Central memory CD8-positive, alpha-beta T cell (primary cell): Measurements from ENCODE around the gene PLP2.

Experiments
- ATAC-seq: fragments of 150-1000 bp; cut with Tn5 transposase; replicated peaks from 2 replicates; pipeline ENCODE4 v1.10.0; 2022; ENCODE audit warnings: mild to moderate bottlenecking, moderate FRiP score, moderate number of reproducible peaks; ENCODE audit not compliant: poor library complexity, severe bottlenecking; ENCODE audit errors: extremely low read depth
- DNase-seq, 2 donors: peaks; one replicate each; pipeline ENCODE4 v3.0.0; 2021; ENCODE audit warnings: low spot score in 2 of 2
- H3K27ac Mint-ChIP-seq: one replicate; pipeline ENCODE4 v1.8.0; 2022; ENCODE audit warnings: low read depth, mild to moderate bottlenecking, moderate library complexity, mixed read lengths
- H3K27me3 Mint-ChIP-seq: one replicate; pipeline ENCODE4 v1.8.0; 2022; ENCODE audit warnings: mixed read lengths
- H3K36me3 Mint-ChIP-seq: one replicate; pipeline ENCODE4 v1.8.0; 2022; ENCODE audit warnings: mild to moderate bottlenecking, moderate library complexity, mixed read lengths; ENCODE audit not compliant: insufficient read depth
- H3K4me1 Mint-ChIP-seq: one replicate; pipeline ENCODE4 v1.8.0; 2022; ENCODE audit warnings: mixed read lengths
- H3K4me3 Mint-ChIP-seq: one replicate; pipeline ENCODE4 v1.8.0; 2022; ENCODE audit warnings: mild to moderate bottlenecking, moderate library complexity, mixed read lengths
- H3K9me3 Mint-ChIP-seq: one replicate; pipeline ENCODE4 v1.8.0; 2022; ENCODE audit warnings: mixed read lengths

The PLP2 gene

DNA sequence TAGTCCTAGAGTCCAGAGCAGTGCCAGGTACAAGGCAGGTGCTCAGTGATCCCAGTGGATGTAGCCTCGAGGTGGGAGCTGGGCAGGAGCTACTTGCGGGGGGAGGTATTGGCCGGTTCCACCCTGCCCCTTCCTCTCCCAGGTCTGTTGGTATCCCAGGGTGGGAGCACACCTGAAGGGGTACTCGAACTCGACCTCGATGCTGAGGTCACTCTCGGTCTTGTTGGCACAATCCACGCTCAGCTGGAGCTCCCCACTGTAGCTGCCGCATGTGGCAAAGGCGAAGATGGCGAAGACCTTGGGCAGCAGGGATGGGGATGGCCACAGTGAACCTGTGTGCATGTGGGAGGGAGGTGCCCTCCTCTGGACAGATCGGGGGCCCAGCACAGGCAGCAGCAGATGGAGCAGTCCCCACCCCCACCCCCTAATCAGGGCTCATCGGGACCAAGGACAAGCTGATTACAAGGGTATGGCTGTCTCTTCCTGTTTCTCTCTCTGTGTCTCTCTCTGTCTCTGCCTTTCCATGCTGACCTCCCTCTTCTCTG lies 25.9 kb downstream of the PLP2 start:
- Mint-ChIP-seq H3K4me1 (peaks cover 26% of the 10 kb centered on the region), H3K27ac (no peak overlapping the region), H3K36me3 (peaks cover 2% of the 10 kb centered on the region), H3K4me3 (no peak overlapping the region), H3K27me3 (no peaks in the 10 kb centered on the region), H3K9me3 (no peaks in the 10 kb centered on the region)
- no peak for DNase-seq
- no peak for ATAC-seq

DNA sequence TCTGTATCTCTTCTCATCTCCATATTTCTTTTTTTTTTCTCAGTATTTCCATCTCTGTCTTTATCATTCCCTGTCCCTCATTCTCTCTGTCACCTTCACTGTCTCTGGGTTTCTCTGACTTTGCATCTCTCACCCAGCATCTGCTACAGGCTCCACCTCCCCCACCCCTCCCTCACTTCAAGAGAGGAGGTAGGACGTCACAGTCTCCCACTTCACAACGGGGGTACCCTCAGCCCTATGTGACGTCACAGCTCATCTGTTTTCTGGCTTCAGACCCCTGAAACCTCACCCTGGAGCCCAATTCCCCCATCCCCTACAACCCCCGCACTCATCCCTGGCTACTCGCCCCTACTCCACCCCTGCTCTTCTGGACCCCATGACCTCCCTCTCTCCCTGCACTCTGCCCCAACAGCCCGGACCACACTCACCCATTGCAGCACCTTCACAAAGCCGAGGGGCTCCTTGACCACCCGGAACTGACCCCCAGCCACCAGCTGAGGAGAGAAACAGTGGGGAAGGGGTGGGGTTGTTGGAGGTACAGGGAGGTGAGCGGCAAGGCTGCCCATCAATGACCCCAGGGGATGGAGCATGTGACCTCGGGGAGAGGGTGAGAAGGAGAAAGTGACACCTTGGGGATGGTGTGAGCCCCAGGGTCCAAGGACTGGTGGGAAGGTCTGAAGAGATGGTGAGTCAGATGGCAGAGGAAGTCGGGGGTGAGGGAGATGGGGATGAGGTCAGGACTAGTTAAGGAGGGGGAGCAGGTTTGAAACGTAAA lies 27.0 kb downstream of the PLP2 start:
- H3K27me3 Mint-ChIP-seq, result no peaks in the 10 kb centered on the region
- H3K4me1 Mint-ChIP-seq, result peaks cover 18% of the 10 kb centered on the region
- ATAC-seq (no peak), DNase-seq (no peak)
- H3K27ac Mint-ChIP-seq, result no peak overlapping the region
- H3K36me3 Mint-ChIP-seq, result peaks cover 2% of the 10 kb centered on the region
- H3K4me3 Mint-ChIP-seq, result peak overlapping the region; percentile 25
- no peaks in the 10 kb centered on the region for H3K9me3 Mint-ChIP-seq

DNA sequence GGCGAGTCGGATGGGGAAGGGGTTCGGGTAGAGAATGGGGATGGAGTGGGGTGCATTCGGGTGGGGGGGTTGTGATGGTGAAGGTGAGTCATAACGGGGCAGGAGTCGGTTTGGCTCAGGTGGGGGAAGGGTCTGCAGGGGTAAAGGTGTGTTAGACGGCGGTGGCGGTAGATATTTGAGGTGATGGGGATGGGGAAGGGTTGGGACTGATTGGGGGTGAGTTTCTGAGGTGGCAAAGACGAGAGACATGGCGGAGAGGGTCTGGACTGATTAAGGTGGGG lies 27.6 kb downstream of the PLP2 start:
- Mint-ChIP-seq H3K4me3 (peak overlapping the region; percentile 25), H3K4me1 (peaks cover 15% of the 10 kb centered on the region), H3K9me3 (no peaks in the 10 kb centered on the region), H3K27ac (no peak overlapping the region), H3K36me3 (no peaks in the 10 kb centered on the region), H3K27me3 (no peaks in the 10 kb centered on the region)
- DNase-seq, result no peak
- ATAC-seq, result no peak

- Mint-ChIP-seq H3K27me3 (no peaks in the 10 kb centered on the region), H3K4me1 (peaks cover 15% of the 10 kb centered on the region), H3K36me3 (no peaks in the 10 kb centered on the region), H3K27ac (no peak within 1 kb of the TSS), H3K9me3 (no peaks in the 10 kb centered on the region), H3K4me3 (peak within 1 kb of the TSS; percentile 64)
- DNase-seq (peak; percentile 68 to 79), ATAC-seq (peak; percentile 98)
Observed at GRCh38 chrX:49199906-49200771, 28.4 kb downstream of the PLP2 start, which contains the start of gene SYP. SYP (minus strand) TSS chrX:49200193; CDS start chrX:49200186, 7 bp downstream.

DNA sequence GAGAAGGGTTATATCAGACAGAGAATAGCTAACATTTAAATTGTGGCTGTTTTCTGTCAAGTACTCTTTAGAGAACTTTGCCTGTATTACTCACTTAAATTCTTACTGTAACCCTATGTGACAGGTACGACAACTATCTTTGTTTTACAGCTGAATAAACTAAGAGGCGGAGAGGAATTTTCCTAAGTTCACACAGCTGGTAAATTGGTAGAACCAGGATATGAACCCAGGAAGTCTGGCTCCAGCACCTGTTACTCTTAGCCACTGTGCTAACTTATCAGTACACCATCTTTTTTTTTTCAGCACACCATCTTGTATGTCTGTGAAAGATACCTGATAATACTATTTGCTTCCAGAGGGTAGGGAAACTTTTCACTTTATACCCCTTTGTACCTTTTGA lies 30.3 kb downstream of the PLP2 start:
- no peaks in the 10 kb centered on the region for H3K36me3 Mint-ChIP-seq
- H3K4me3 Mint-ChIP-seq, result no peak overlapping the region
- DNase-seq (no peak), ATAC-seq (no peak)
- H3K27ac Mint-ChIP-seq, result no peak overlapping the region
- H3K4me1 Mint-ChIP-seq, result peaks cover 15% of the 10 kb centered on the region
- no peaks in the 10 kb centered on the region for H3K9me3 Mint-ChIP-seq
- H3K27me3 Mint-ChIP-seq, result no peaks in the 10 kb centered on the region

DNA sequence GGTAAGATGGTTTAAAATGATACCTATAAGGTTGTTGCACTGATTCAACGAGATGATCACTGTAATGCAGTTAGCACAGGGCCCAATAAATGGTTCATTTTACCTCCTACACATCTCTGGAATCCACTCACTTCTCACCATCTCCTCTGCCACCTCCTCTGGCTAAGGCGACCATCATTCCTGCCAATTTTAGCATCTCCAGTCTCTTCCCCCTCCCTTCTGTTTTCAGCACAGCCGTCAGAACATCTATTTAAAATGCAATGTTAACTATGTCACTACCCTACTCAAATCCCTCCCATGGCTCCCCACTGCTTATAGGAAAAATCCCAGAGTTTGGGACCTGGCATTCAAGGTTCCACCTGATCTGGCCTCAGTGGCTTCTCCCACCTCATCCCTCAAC lies 31.8 kb downstream of the PLP2 start:
- H3K4me1 Mint-ChIP-seq, result peaks cover 7% of the 10 kb centered on the region
- ATAC-seq (no peak), DNase-seq (no peak)
- no peak overlapping the region for H3K27ac Mint-ChIP-seq
- no peaks in the 10 kb centered on the region for H3K9me3 Mint-ChIP-seq
- no peak overlapping the region for H3K4me3 Mint-ChIP-seq
- no peaks in the 10 kb centered on the region for H3K27me3 Mint-ChIP-seq
- H3K36me3 Mint-ChIP-seq, result no peaks in the 10 kb centered on the region

GRCh38 chrX:49204017-49204416 lies 32.3 kb downstream of the PLP2 start:
- Mint-ChIP-seq H3K4me1 (peaks cover 5% of the 10 kb centered on the region), H3K9me3 (no peaks in the 10 kb centered on the region), H3K4me3 (no peak overlapping the region), H3K36me3 (no peaks in the 10 kb centered on the region), H3K27ac (no peak overlapping the region), H3K27me3 (no peaks in the 10 kb centered on the region)
- no peak for ATAC-seq
- DNase-seq, result no peak

GRCh38 chrX:49204709-49205108 lies 33.0 kb downstream of the PLP2 start:
- H3K27me3 Mint-ChIP-seq, result no peaks in the 10 kb centered on the region
- H3K4me3 Mint-ChIP-seq, result no peak overlapping the region
- no peaks in the 10 kb centered on the region for H3K9me3 Mint-ChIP-seq
- no peak overlapping the region for H3K27ac Mint-ChIP-seq
- DNase-seq, result no peak
- H3K4me1 Mint-ChIP-seq, result peaks cover 5% of the 10 kb centered on the region
- no peaks in the 10 kb centered on the region for H3K36me3 Mint-ChIP-seq
- no peak for ATAC-seq

DNA sequence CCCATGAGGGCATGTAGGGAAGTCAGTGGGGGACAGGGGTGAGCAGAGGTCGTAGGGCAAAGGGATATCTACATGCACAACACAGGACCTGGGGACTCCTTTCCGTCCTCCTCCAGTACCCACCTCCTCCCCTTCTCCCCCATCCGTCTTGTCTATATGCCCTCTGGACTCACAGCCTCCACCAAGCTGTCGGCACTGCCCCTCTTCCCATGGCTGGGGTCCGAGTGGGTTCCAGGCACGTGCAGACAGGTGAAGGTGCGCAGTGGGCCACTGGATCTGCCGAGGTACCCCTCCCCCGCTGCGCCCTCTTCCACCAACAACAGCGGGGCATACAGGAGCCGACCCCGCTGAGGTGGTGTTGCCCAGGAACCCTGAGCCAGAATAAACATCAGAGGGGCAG lies 33.7 kb downstream of the PLP2 start:
- peaks cover 4% of the 10 kb centered on the region for H3K4me1 Mint-ChIP-seq
- no peaks in the 10 kb centered on the region for H3K36me3 Mint-ChIP-seq
- no peaks in the 10 kb centered on the region for H3K9me3 Mint-ChIP-seq
- H3K27ac Mint-ChIP-seq, result no peak overlapping the region
- no peaks in the 10 kb centered on the region for H3K27me3 Mint-ChIP-seq
- no peak for DNase-seq
- H3K4me3 Mint-ChIP-seq, result no peak overlapping the region
- ATAC-seq, result no peak

DNA sequence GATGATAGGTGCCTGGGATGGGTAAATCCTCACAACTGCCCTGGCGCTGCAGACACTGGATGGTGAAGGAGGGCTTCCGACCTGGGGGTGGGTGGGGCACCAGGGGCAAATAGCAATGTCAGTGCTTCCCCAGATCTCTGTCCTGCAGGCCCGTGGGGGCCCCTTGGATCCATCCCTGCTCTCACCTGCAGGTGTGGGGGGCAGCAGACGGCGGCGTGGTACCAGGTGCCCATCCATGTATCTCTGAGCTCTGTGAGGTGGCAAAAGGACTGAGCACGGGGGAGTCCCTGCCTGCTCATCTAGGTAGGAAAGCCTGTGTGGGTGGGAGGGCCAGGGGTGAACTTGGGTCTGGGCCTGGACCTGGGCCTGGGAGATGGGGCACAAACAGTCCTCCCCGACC lies 34.8 kb downstream of the PLP2 start:
- H3K36me3 Mint-ChIP-seq, result no peaks in the 10 kb centered on the region
- DNase-seq, result no peak
- no peaks in the 10 kb centered on the region for H3K4me1 Mint-ChIP-seq
- H3K4me3 Mint-ChIP-seq, result no peak overlapping the region
- H3K27me3 Mint-ChIP-seq, result no peaks in the 10 kb centered on the region
- H3K27ac Mint-ChIP-seq, result no peak overlapping the region
- ATAC-seq, result no peak
- no peaks in the 10 kb centered on the region for H3K9me3 Mint-ChIP-seq

DNA sequence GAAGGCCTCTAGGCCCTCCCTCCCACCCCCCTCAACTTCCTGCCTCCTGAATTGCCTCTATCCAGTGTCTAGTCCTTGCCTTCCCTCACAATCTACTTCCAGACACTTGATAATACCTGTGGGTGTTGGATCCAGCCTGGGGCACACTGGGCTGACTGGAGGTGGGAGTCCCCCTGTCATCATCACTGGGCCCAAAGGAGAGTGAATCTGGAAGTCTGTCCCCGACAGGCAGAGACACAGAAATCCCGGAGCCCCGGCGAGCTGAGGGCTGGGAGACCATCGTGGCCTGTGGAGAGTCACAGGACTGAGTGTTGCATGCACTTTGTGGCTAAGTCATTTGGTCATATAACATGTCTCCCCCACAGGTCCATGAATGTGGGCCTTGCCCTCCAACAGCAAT lies 36.7 kb downstream of the PLP2 start:
- no peaks in the 10 kb centered on the region for H3K27me3 Mint-ChIP-seq
- DNase-seq, result no peak
- H3K4me1 Mint-ChIP-seq, result no peaks in the 10 kb centered on the region
- H3K27ac Mint-ChIP-seq, result no peak overlapping the region
- H3K36me3 Mint-ChIP-seq, result no peaks in the 10 kb centered on the region
- H3K4me3 Mint-ChIP-seq, result no peak overlapping the region
- no peaks in the 10 kb centered on the region for H3K9me3 Mint-ChIP-seq
- no peak for ATAC-seq

GRCh38 chrX:49209434-49210251 lies 37.9 kb downstream of the PLP2 start:
- DNase-seq (no peak), ATAC-seq (no peak)
- Mint-ChIP-seq H3K4me3 (no peak overlapping the region), H3K27me3 (no peaks in the 10 kb centered on the region), H3K9me3 (no peaks in the 10 kb centered on the region), H3K4me1 (no peaks in the 10 kb centered on the region), H3K27ac (no peak overlapping the region), H3K36me3 (no peaks in the 10 kb centered on the region)
